ENCODE measurements around the gene SLC16A9.

The SLC16A9 gene

GRCh38 chr10:59713196-59713821, 3.7 kb upstream of the SLC16A9 start:
- DNase-seq: no peak

DNA sequence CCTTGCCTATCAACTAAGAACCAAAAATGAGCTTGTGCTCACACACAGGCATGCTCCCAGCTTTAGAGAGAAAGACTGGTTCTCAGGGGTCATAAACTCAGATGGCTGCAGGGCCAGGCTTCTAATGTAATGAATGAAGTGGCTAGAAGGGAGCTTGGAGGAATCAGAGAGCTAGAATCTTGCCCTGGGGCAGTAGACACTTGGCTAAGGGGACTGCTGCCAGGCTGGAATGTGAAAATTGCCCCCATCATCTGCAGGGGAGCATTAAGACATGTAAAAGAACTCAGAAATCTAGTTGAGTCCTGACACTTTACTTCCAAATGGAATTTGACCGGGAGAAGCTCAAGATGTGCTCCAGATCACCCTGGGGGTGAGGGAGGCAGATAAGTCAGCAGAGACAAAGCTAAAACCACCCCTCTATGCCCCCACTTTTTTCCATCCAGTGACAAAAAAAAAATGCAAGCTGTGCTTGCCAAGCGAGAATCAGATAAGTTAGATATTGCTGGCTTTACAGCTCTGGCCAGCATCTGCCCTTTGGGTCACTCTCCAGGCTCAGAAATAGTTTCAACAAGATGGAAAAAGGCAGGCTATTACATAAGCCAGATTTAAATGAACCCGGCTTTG, 2.3 kb upstream of the SLC16A9 start:
- no peak for DNase-seq

GRCh38 chr10:59708816-59709394, 745 bp downstream of the SLC16A9 start:
- DNase-seq: no peak

- no peak for DNase-seq
Measured at GRCh38 chr10:59706851-59707797, 2.5 kb downstream of the SLC16A9 start.

DNA sequence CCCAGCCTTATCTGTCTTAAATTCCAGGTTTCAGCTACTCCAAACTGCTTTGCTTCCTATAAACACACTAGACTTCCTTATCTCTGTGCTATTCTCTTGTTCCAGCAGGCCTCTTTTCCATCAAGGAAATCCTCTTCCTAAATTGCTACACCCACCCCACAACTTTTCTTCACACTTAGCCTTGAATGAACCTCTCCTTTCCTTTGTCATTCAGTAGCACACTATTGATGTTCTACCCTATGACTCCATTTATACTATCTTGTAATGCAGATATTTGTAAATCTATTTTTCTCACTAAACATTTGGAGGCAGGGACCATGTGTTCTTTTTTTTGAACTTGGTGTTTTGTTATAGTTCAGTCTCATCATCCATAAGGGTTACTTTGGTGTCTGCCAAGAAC, 3.7 kb downstream of the SLC16A9 start:
- DNase-seq: no peak

- DNase-seq: no peak
Measured at GRCh38 chr10:59704630-59705029, 5.0 kb downstream of the SLC16A9 start.

DNA sequence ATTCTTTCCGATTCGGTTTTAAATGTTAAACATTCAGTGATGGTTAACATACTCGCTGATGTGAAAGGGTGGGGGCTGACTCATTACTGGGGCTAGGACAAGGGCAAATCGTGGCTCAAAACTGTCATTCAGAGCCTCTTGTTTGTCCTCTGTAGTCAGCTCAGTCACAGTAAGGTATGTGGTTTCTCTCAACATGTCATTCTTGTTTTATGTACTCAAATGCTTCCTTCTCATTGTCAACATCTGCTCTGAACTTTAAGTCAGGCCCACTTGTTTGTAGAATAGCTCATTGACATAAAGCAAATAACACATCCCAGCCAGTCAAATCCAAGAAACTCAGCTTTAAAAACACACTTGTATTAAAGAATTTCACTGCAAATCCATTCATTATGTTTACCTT, 7.3 kb downstream of the SLC16A9 start:
- no peak for DNase-seq

GRCh38 chr10:59700709-59701108, 8.9 kb downstream of the SLC16A9 start:
- DNase-seq: no peak

- DNase-seq: no peak
Measured at GRCh38 chr10:59698326-59698725, 11.3 kb downstream of the SLC16A9 start.

DNA sequence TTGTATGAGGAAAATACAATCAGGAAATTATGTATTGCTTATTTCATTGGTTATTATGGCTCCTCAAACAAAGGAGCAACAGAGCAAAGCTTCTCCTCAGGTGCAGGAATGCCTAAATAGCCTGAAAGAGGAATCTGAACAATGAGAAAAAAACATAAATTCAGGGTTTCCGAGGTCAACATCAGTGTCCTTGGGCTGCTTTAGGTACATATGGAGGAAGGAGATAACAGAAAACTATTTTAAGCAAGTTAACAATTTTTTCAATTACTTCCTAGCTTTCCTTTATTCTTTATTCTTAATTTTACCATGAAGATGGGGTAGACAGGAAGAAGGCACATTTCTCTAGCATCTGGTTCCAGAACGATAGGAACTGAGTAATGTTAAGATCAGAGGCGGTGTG, 14.0 kb downstream of the SLC16A9 start:
- DNase-seq: no peak

DNA sequence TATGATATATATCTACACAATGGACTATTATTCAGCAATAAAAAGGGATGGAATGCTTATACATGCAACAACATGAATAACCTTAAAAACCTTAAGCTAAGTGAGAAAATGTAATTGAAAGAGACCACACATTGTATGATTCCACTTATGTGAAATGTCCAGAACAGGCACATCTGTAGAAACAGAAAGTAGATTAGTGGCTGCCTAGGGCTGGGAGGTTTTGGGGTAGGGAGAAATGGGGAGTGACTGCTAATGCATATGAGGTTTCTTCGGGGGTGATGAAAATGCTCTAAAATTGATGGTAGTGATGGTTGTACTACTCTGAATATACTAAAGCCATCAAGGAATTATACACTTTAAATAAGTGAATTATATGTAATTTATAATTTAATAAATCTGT, 14.7 kb downstream of the SLC16A9 start:
- no peak for DNase-seq

DNA sequence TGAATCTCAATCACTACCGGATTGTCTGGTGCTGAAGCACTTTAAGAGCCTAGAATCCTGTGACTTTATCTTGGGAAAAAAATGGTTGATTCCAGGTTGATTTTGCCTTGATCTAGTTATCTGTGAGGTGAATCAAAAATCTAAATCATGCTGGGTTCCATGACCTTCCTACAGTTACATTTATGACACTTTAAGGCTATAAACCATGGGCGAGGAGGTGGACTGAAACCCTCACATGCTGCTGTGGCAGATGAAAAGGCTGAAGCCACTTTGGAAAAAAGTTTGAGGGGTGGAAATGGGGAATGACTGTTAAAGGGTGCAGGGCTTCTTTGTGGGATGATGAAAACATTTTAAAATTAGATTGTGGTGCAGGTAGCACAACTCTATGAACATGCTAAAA, 17.5 kb downstream of the SLC16A9 start:
- DNase-seq: no peak

GRCh38 chr10:59688921-59689351, 20.7 kb downstream of the SLC16A9 start:
- no peak for DNase-seq

GRCh38 chr10:59687657-59688056, 22.0 kb downstream of the SLC16A9 start:
- no peak for DNase-seq

DNA sequence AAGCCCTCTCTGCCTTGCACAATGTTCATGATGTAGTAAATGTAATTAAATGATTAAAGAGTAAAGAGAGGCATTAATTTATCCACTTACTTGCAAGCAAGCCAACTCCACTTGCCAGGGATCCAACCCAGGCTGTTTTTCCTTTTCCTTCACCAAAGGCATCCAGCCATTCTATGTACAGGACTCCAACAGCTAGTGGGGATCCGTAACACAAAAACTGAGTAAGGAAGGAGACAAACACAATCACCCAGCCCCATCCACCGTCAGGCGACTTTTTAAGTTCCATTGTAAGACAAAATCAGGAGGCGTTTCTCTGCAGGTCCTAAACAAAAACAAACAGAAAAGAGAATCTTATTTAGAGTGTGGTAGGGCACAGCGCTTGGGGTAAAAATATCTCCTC, 25.6 kb downstream of the SLC16A9 start:
- DNase-seq: no peak

- DNase-seq: no peak
Measured at GRCh38 chr10:59682986-59683937, 26.4 kb downstream of the SLC16A9 start.

DNA sequence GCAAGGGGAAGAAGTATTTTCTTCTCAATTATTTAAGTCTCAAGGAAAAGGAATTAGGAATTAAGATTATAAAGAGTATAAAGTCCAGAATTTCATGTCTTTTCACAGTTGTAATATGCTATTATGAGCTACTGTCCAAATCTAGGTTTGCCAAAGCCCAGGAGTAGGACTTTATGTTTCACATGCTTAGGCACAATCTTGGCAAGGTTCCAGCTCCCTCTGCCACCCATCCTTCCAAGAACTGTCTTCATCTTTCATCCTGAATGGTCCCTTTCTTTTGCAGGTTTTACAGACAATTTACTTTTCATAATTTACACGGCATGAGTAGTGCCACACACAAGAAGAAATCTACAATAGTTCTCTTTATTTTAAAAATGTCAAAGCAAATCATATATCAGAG, 29.5 kb downstream of the SLC16A9 start:
- DNase-seq: no peak

GRCh38 chr10:59678884-59679301, 30.8 kb downstream of the SLC16A9 start:
- no peak for DNase-seq

DNA sequence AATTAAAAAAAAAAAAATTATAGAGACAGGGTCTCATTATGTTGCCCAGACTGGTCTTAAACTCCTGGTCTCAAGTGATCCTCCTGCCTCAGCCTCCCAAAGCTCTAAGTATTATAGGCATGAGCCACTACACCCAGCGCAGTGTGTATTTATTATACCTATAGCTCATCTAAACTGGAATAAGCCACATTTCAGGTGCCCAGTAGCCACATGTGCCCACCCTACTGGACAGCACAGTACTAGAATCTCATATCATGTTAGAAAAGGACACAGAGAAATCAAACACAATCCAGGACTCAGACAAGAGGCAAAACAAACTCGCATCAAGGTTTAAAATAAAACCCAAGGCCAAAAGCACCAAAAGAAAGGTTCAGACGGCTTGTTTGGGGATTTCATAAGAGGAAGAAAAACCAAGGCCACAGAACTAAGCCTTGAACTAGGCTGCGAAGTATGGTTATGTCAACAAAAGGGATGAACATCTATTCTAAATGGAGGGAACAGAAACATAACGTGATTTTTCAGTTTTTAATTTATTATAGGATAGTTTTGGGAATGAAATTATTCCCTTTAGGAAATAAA, 32.3 kb downstream of the SLC16A9 start:
- no peak for DNase-seq

DNA sequence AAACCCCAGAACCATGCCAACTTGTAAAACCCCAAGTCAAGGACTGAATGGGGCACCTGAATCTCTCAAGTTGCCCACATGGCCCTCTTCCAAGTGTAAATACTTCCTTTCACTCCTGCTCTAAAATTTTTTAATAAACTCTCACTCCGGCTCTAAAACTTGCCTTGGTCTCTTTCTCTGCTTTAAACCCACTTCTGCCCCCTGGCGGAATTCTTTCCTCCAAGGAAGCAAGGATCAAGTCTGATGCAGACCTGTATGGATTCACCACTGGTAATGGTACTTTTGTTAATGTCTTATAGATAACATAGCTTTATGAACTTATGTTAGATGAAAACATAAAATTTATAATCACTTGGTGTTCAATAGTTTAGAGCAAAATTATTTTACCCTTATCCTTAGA, 33.8 kb downstream of the SLC16A9 start:
- no peak for DNase-seq

GRCh38 chr10:59674215-59674836, 35.3 kb downstream of the SLC16A9 start:
- DNase-seq: no peak

Data from activated effector memory CD4-positive, alpha-beta T cell treated with anti-CD3 and anti-CD28 coated beads, Interleukin-2, amount 50 U/mL, for 16 hours (primary cell).